Gastroesophageal sphincter (tissue), 4 donors: ENCODE measurements around the gene BRD1. TPM values are rescaled to one million over a fixed set of nuclear protein-coding genes. Genes with fewer than 3 reads are reported as not detected.

Experiments
- ATAC-seq: fragments of 150-250 bp; one replicate; pipeline ENCODE4 v1.9.1; 2016; ENCODE audit warnings: mild to moderate bottlenecking, moderate library complexity
- H3K27ac ChIP-seq, 4 donors: fragments of 200-600 bp; sonication (generic) in 3 of 4; 1 replicate in 3 of 4; 2 replicates in 1 of 4; pipeline ENCODE4 v1.5.1; 2016 to 2019
- H3K27me3 ChIP-seq: fragments of 200-600 bp; sonication (generic); one replicate; pipeline ENCODE4 v1.5.1; 2019
- H3K36me3 ChIP-seq, 2 donors: fragments of 200-600 bp; sonication (generic); one replicate each; pipeline ENCODE4 v1.5.1; 2019; ENCODE audit warnings: control low read depth in 1 of 2
- H3K4me1 ChIP-seq, 3 donors: fragments of 200-600 bp; sonication (generic); 1 replicate in 2 of 3; 2 replicates in 1 of 3; pipeline ENCODE4 v1.5.1; 2016 to 2019; ENCODE audit warnings: control low read depth in 2 of 3
- H3K4me3 ChIP-seq, 2 donors: fragments of 200-600 bp; sonication (generic); one replicate each; pipeline ENCODE4 v1.5.1; 2019; ENCODE audit warnings: mild to moderate bottlenecking in 1 of 2, moderate library complexity in 1 of 2
- H3K9me3 ChIP-seq, 3 donors: fragments of 200-600 bp; sonication (generic); one replicate each; pipeline ENCODE4 v1.5.1; 2017 to 2019; ENCODE audit warnings: control low read depth in 2 of 3
- EP300 ChIP-seq: sonication (generic); formaldehyde crosslinking; IDR thresholded peaks from one replicate; pipeline ENCODE4 v1.6.1; 2017; ENCODE audit warnings: antibody characterized with exemption, mild to moderate bottlenecking
- POLR2A ChIP-seq, 2 donors: fragments of 450-650 bp; IDR thresholded peaks; one replicate each; pipeline ENCODE4 v1.6.1; 2017; ENCODE audit warnings: antibody characterized with exemption in 2 of 2, mild to moderate bottlenecking in 2 of 2, moderate library complexity in 1 of 2
- POLR2AphosphoS5 ChIP-seq: sonication (generic); formaldehyde crosslinking; IDR thresholded peaks from one replicate; pipeline ENCODE4 v1.6.1; 2017; ENCODE audit warnings: antibody characterized with exemption
- WGBS, 2 donors: methylation state at CpG; one replicate each; pipeline ENCODE4 v1.1.5; 2018; ENCODE audit warnings: low coverage in 1 of 2; 5-methylcytosine and 5-hydroxymethylcytosine counted together
- total RNA-seq, 4 donors: library from RNA; depleted of rRNA; stranded (reverse); fragments of >200 nt; gene quantifications; one replicate each; pipeline ENCODE4 v1.1.0, GENCODE V29; 2016
- TF ChIP-seq, protein P1 (sequence below), 4 experiments: fragments of 200-600 bp in 2 of 4; fragments of 450-650 bp in 2 of 4; sonication (generic) in 1 of 4; IDR thresholded peaks; one replicate each; pipeline ENCODE4 v1.5.1; 2017 to 2019; ENCODE audit warnings: antibody characterized with exemption in 4 of 4, mild to moderate bottlenecking in 2 of 4, moderate library complexity in 2 of 4

The BRD1 gene
- total RNA-seq, 4 donors from 2014 or later: 36.0 to 66.0 (median 45.5) TPM

DNA sequence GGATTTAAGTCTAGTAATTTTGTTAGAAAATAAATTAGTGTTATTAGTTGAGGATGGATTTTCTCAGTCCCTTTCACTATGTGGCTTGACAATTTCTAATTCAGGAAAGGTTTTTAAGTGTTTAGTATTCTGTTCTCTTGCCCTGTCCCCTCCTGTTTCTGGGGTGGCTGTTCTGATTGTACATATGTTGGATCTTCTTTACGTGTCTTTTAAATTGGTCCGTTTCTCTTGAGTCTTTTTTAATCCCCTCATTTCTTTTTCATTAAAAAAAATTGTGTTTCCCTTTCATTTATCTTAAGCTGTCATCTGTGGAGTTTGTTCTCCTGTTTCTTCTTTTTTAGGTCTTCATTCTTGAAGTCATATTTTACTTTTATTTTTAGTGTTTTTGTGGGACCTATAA is 38.5 kb upstream of the BRD1 start:
- H3K36me3 ChIP-seq: peaks cover 0 to 8% of the 10 kb centered on the region in 2 donors
- 35 to 58% methylated on average over 2 of the region's 2 CpGs for WGBS, 2 donors
- no peaks in the 10 kb centered on the region for H3K4me1 ChIP-seq
- H3K27me3 ChIP-seq: no peaks in the 10 kb centered on the region
- ATAC-seq: no peak
- TF ChIP-seq, protein P1, sequence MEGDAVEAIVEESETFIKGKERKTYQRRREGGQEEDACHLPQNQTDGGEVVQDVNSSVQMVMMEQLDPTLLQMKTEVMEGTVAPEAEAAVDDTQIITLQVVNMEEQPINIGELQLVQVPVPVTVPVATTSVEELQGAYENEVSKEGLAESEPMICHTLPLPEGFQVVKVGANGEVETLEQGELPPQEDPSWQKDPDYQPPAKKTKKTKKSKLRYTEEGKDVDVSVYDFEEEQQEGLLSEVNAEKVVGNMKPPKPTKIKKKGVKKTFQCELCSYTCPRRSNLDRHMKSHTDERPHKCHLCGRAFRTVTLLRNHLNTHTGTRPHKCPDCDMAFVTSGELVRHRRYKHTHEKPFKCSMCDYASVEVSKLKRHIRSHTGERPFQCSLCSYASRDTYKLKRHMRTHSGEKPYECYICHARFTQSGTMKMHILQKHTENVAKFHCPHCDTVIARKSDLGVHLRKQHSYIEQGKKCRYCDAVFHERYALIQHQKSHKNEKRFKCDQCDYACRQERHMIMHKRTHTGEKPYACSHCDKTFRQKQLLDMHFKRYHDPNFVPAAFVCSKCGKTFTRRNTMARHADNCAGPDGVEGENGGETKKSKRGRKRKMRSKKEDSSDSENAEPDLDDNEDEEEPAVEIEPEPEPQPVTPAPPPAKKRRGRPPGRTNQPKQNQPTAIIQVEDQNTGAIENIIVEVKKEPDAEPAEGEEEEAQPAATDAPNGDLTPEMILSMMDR (IDR thresholded peaks at IDR 0.05): no peak
- TF ChIP-seq EP300: no peak
- no peak for TF ChIP-seq POLR2AphosphoS5
- TF ChIP-seq POLR2A (IDR thresholded peaks at IDR 0.05): no peak
- H3K9me3 ChIP-seq: peaks cover 0 to 49% (median 0%) of the 10 kb centered on the region in 3 donors
- H3K4me3 ChIP-seq: no peak overlapping the region
- H3K27ac ChIP-seq: no peak overlapping the region

DNA sequence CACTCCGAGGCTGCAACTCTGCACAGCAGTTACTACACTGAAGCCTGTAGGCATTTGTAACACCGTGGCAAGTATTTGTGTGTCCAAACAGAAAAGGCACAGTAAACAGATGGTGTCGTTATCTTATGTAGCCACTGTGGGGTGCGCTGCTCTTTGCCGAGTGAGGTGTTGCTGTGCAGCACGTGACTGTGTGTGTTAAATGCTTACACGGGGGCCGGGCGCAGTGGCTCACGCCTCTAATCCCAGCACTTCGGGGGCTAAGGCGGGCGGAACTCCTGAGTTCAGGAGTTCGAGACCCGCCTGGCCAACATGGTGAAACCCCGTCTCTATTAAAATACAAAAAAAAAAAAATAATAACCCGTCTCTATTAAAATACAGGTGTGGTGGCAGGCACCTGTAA is 37.5 kb upstream of the BRD1 start:
- no peak for ATAC-seq
- Histone ChIP-seq H3K27me3 (no peaks in the 10 kb centered on the region), H3K4me3 (no peak overlapping the region), H3K9me3 (peaks cover 0 to 46% (median 0%) of the 10 kb centered on the region in 3 donors), H3K36me3 (peaks cover 0 to 8% of the 10 kb centered on the region in 2 donors), H3K27ac (no peak overlapping the region), H3K4me1 (no peaks in the 10 kb centered on the region)
- 90% methylated on average over 8 to 16 of the region's 17 CpGs for WGBS, 2 donors
- TF ChIP-seq, protein P1 (IDR thresholded peaks at IDR 0.05): no peak
- TF ChIP-seq EP300 (no peak), POLR2AphosphoS5 (no peak), POLR2A (IDR thresholded peaks at IDR 0.05) (no peak)

DNA sequence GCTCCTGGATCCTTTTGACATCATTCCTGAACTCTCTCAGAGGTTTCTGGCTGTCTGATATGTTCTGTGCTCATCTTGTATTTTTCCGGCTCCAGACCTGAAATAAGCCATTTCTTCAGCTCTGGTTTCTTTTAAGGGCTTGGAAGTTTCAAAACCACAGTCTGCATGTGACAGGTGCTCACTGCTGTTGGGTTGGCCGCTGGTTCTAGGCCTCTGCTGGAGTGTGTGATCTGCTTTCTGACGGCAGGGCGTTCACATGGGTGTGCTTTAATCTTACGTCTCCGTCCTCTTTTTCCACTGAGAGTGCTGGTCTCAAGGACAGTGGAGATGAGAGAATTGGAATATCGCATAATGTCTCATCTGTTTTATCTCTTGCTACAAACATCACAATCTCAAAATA is 36.3 kb upstream of the BRD1 start:
- WGBS, 2 donors: 76 to 90% methylated on average over 5 to 6 of the region's 7 CpGs
- no peak for ATAC-seq
- H3K9me3 ChIP-seq: peaks cover 0 to 34% (median 0%) of the 10 kb centered on the region in 3 donors
- no peak overlapping the region for H3K4me3 ChIP-seq
- no peaks in the 10 kb centered on the region for H3K4me1 ChIP-seq
- TF ChIP-seq POLR2AphosphoS5: no peak
- TF ChIP-seq, protein P1 (IDR thresholded peaks at IDR 0.05): no peak
- H3K36me3 ChIP-seq: peaks cover 0 to 8% of the 10 kb centered on the region in 2 donors
- H3K27ac ChIP-seq: no peak overlapping the region
- no peaks in the 10 kb centered on the region for H3K27me3 ChIP-seq

DNA sequence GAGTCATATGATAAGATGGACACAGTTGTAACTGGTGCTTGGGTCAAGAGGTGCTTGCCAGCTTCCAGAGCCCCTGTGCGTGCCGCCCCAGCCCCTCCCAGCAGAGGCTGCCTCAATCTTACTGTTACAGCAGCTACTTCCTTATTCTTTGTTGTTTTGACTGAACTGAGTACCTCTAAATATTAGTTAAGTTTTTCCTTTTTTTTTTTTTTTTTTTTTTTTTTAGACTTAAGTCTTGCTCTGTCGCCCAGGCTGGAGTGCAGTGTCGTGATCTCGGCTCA is 34.8 kb upstream of the BRD1 start:
- Histone ChIP-seq H3K27ac (no peak overlapping the region), H3K27me3 (no peaks in the 10 kb centered on the region), H3K9me3 (peaks cover 0 to 26% (median 0%) of the 10 kb centered on the region in 3 donors), H3K4me3 (no peak overlapping the region), H3K36me3 (peaks cover 0 to 4% of the 10 kb centered on the region in 2 donors), H3K4me1 (no peaks in the 10 kb centered on the region)
- TF ChIP-seq POLR2A (IDR thresholded peaks at IDR 0.05): no peak
- TF ChIP-seq POLR2AphosphoS5: no peak
- no peak for TF ChIP-seq EP300
- TF ChIP-seq, protein P1 (IDR thresholded peaks at IDR 0.05): no peak
- no peak for ATAC-seq
- WGBS, 2 donors: 94% methylated on average over 3 of the region's 5 CpGs; no CpG with 5 or more reads in 1 of the 2 donors

DNA sequence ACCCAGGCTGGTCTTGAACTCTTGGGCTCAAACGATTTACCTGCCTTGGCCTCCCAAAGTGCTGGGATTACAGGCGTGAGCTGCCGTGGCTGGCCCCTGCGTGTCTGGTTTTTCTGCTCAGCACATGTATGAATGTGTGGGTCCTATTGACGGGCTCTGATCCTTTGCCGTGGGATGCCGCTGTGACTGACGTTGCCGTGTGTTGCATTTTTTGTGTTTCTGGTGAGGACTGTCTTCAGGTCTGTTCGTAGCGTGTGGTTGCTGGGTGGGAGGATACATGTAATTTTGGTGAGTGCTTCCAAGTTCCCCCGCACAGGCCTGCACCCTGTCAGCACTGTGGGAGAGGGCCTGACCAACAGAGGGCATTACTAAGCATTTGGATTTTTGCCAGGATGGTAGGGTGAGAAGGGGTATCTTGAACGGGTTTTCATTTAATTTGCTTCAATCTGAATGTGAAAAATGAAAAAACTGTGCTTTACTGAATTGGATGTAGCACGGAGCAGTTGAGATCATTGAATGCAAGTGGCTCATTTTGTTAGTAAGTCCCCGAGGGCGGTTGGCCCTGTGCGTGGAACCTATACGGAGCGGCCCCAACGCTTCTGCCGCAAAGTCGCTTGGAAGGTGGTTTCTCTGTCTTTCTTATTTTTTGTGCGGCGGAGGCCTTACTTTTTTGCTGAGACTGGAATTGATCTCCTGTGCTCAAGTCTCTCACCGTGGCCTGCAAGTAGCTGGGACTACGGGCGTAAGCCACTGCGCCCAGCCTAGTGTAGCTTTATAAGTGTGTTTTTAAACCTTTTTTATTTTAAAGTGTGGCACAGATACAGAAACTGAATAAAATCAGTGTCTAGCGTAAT is 34.2 kb upstream of the BRD1 start:
- Histone ChIP-seq H3K36me3 (no peaks in the 10 kb centered on the region), H3K4me1 (no peaks in the 10 kb centered on the region), H3K9me3 (peaks cover 0 to 21% (median 0%) of the 10 kb centered on the region in 3 donors), H3K4me3 (no peak overlapping the region), H3K27me3 (no peaks in the 10 kb centered on the region), H3K27ac (no peak overlapping the region)
- TF ChIP-seq, protein P1 (IDR thresholded peaks at IDR 0.05): no peak
- no peak for TF ChIP-seq EP300
- TF ChIP-seq POLR2AphosphoS5: no peak
- TF ChIP-seq POLR2A (IDR thresholded peaks at IDR 0.05): no peak
- WGBS, 2 donors: 93 to 94% methylated on average over 9 to 21 of the region's 29 CpGs
- ATAC-seq: no peak
